HCT116 (cell line): ENCODE results near the gene MELTF. TPM values are rescaled to one million over a fixed set of nuclear protein-coding genes. Genes with fewer than 3 reads are reported as not detected.

ENCODE experiments used
- ATAC-seq: fragments of 200-7000 bp; cut with Tn5 transposase; 2 replicates; pipeline ENCODE4 v1.9.1; 2020; ENCODE audit warnings: mild to moderate bottlenecking, moderate library complexity
- BruUV-seq: library from RNA; stranded (reverse); fragments of 400-500 nt; replicated peaks from 2 replicates; lab custom pipeline; 2021; lab: Mats Ljungman, UMichigan
- CTCF ChIA-PET: fragments of 300-600 bp; sonication (Branson Sonifier 250); formaldehyde crosslinking; loops from one replicate; lab custom pipeline; 2021; ENCODE audit warnings: antibody characterized with exemption; lab: Charles Lee
- POLR2A ChIA-PET: fragments of 300-600, 350-600 bp; sonication (Branson Sonifier 250); formaldehyde crosslinking; loops from one replicate; lab custom pipeline; 2021; ENCODE audit warnings: antibody characterized with exemption; lab: Charles Lee
- RAD21 ChIA-PET, 2 experiments: fragments of 300-600 bp; sonication (Branson Sonifier 250); formaldehyde crosslinking; loops; one replicate each; lab custom pipeline; 2023; ENCODE audit warnings: low total read pairs in 2 of 2; ENCODE audit not compliant: uncharacterized antibody in 2 of 2, unreplicated experiment in 2 of 2, low non-redundant PET in 1 of 2; lab: Charles Lee
- DNase-seq: peaks from one replicate; pipeline ENCODE4 v3.0.0-alpha.2; 2010; ENCODE audit warnings: low read depth, low spot score
- H2AFZ ChIP-seq: fragments of 200-600 bp; shearing (Covaris generic), sonication (generic); 2 replicates; pipeline ENCODE4 v1.6.1; 2017; ENCODE audit warnings: low read depth, mixed run types, mixed read lengths, antibody characterized with exemption, low read length; ENCODE audit not compliant: poor library complexity, severe bottlenecking
- H3K27ac ChIP-seq: 2 replicates; pipeline ENCODE4 v1.5.1; 2012; ENCODE audit warnings: low read depth, low read length
- H3K27me3 ChIP-seq: fragments of 200-600 bp; sonication (generic); 2 replicates; pipeline ENCODE4 v1.6.1; 2016; ENCODE audit warnings: mixed run types, low read length, mixed read lengths; ENCODE audit not compliant: insufficient read depth
- H3K36me3 ChIP-seq, 2 experiments: fragments of 200-500 bp in 1 of 2; fragments of 200-600 bp in 1 of 2; sonication (Bioruptor generic) in 1 of 2; sonication (generic) in 1 of 2; 2 replicates each; pipeline versions ENCODE4 v1.5.1 to v1.6.1; 2014 to 2016; ENCODE audit warnings: low read length in 2 of 2, inconsistent platforms in 1 of 2, mixed read lengths in 1 of 2, mixed run types in 1 of 2; ENCODE audit not compliant: insufficient read depth in 2 of 2, control insufficient read depth in 1 of 2
- H3K4me1 ChIP-seq, 2 experiments: fragments of 200-600 bp in 1 of 2; sonication (generic) in 1 of 2; 2 replicates each; pipeline versions ENCODE4 v1.5.1 to v1.6.1; 2012 to 2017; ENCODE audit warnings: low read length in 2 of 2, inconsistent platforms in 1 of 2, mild to moderate bottlenecking in 1 of 2, mixed read lengths in 1 of 2, mixed run types in 1 of 2, moderate library complexity in 1 of 2; ENCODE audit not compliant: insufficient read depth in 2 of 2, control insufficient read depth in 1 of 2
- H3K4me2 ChIP-seq: fragments of 200-600 bp; sonication (generic); 2 replicates; pipeline ENCODE4 v1.6.1; 2017; ENCODE audit warnings: mixed run types, low read length, mixed read lengths
- H3K4me3 ChIP-seq, 2 experiments: fragments of 200-600 bp in 1 of 2; sonication (generic) in 1 of 2; replicated peaks in 1 of 2; 2 replicates each; pipeline ENCODE4 v1.5.1; 2011 to 2016; ENCODE audit warnings: low read length in 2 of 2, control low read depth in 1 of 2, low read depth in 1 of 2, mild to moderate bottlenecking in 1 of 2, mixed read lengths in 1 of 2, mixed run types in 1 of 2
- H3K79me2 ChIP-seq: fragments of 200-600 bp; sonication (generic); 2 replicates; pipeline ENCODE4 v1.6.1; 2017; ENCODE audit warnings: mild to moderate bottlenecking, mixed run types, low read length, moderate library complexity, mixed read lengths; ENCODE audit not compliant: insufficient read depth
- H3K9ac ChIP-seq: fragments of 200-600 bp; sonication (generic); 2 replicates; pipeline ENCODE4 v1.6.1; 2016; ENCODE audit warnings: low read length, mixed read lengths
- H3K9me2 ChIP-seq: fragments of 200-600 bp; sonication (generic), shearing (Covaris generic); 2 replicates; pipeline ENCODE4 v1.6.1; 2017; ENCODE audit warnings: mixed run types, mild to moderate bottlenecking, moderate library complexity; ENCODE audit not compliant: insufficient read depth
- H3K9me3 ChIP-seq, 2 experiments: fragments of 200-500 bp in 1 of 2; fragments of 200-600 bp in 1 of 2; sonication (Bioruptor generic) in 1 of 2; sonication (generic) in 1 of 2; 2 replicates each; pipeline ENCODE4 v1.6.1; 2014 to 2017; ENCODE audit warnings: low read length in 2 of 2, mixed read lengths in 2 of 2, inconsistent platforms in 1 of 2, low read depth in 1 of 2, mild to moderate bottlenecking in 1 of 2, mixed run types in 1 of 2, moderate library complexity in 1 of 2; ENCODE audit not compliant: control insufficient read depth in 1 of 2, insufficient read depth in 1 of 2
- H4K20me1 ChIP-seq: fragments of 200-600 bp; sonication (generic), shearing (Covaris generic); 2 replicates; pipeline ENCODE4 v1.6.1; 2017; ENCODE audit warnings: mixed run types, mild to moderate bottlenecking, moderate library complexity; ENCODE audit not compliant: insufficient read depth
- POLR2AphosphoS5 ChIP-seq: IDR thresholded peaks from 2 replicates; pipeline ENCODE4 v1.6.1; 2011; ENCODE audit warnings: mild to moderate bottlenecking, low read depth, low read length, moderate library complexity
- RAD21 ChIP-seq: IDR thresholded peaks from 2 replicates; pipeline ENCODE4 v1.6.1; 2012; ENCODE audit warnings: low read depth, mild to moderate bottlenecking
- ZFX ChIP-seq: fragments of 450-650 bp; IDR thresholded peaks from 2 replicates; pipeline ENCODE4 v1.6.1; 2017
- intact Hi-C: fragments of 100-400 bp; cut with micrococcal nuclease; formaldehyde crosslinking; loops from 2 replicates; pipeline ENCODE4 v1.10.0; 2022
- total RNA-seq: library from RNA; stranded (reverse); gene quantifications from one replicate; pipeline ENCODE4 v1.2.1, GENCODE V29; 2021; ENCODE audit not compliant: unreplicated experiment
- TF ChIP-seq, protein P1 (sequence below), 3 experiments: fragments of 200-600 bp in 1 of 3; sonication (generic) in 1 of 3; IDR thresholded peaks in 2 of 3; conservative IDR thresholded peaks in 1 of 3; 2 replicates each; pipeline ENCODE4 v1.5.1; 2012 to 2017; ENCODE audit warnings: low read depth in 2 of 3, low read length in 2 of 3, antibody characterized with exemption in 1 of 3, borderline replicate concordance in 1 of 3, control low read depth in 1 of 3, mild to moderate bottlenecking in 1 of 3, mixed read lengths in 1 of 3, mixed run types in 1 of 3, moderate library complexity in 1 of 3; ENCODE audit not compliant: insufficient read depth in 1 of 3
- TF ChIP-seq, protein P2 (sequence below): IDR thresholded peaks from 2 replicates; pipeline ENCODE4 v1.6.1; 2012
- TF ChIP-seq, protein P3 (sequence below): IDR thresholded peaks from 2 replicates; pipeline ENCODE4 v1.6.1; 2012
- TF ChIP-seq, protein P4 (sequence below): IDR thresholded peaks from 2 replicates; pipeline ENCODE4 v1.6.1; 2012; ENCODE audit warnings: low read depth

Gene MELTF
- total RNA-seq, 1 experiment from 2014 or later, result 47.6 TPM

DNA sequence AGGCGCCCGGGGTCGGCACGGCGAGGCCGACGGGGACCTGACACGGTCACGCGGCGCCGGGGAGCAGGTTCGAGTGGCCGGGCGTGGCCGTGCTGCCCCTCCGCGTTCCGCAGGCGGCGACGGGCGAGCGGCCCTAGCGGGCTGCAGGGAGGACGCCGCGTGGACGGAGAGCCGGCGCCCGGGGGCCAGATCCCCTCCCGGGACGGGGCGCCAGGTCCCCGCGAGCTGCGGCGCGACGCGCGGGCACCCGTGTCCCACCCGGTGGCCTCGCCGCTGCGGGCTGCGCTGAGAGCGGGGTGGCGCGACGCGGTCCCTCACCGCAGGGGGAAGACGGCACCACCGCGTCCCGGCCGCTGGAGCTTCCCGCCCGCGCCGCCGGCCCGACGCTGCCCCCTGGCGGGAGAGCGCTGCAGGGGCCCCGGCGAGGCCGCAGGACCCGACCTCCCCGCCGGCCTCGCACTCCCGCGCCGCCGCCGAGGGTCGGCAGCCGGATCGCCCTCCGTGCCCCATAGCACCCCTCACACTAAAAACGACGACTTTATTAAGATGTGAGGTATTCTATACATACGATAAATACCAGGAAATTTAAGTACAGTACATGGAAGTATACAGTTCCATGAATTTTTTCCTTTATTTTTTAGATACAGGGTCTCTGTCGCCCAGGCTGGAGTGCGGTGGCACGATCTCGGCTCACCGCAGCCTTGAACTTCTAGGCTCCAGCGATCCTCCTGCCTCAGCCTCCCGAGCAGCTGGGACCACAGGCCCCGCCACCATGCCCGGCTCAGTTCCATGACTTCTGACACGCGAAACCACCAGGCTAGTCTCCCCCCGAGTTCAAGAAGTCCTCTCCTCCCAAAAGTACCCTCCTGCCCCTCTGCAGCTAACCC is 59.7 kb downstream of the MELTF start:
- H3K9me2 ChIP-seq, result no peaks in the 10 kb centered on the region
- peak overlapping the region; percentile 85 for H2AFZ ChIP-seq
- TF ChIP-seq, protein P1, sequence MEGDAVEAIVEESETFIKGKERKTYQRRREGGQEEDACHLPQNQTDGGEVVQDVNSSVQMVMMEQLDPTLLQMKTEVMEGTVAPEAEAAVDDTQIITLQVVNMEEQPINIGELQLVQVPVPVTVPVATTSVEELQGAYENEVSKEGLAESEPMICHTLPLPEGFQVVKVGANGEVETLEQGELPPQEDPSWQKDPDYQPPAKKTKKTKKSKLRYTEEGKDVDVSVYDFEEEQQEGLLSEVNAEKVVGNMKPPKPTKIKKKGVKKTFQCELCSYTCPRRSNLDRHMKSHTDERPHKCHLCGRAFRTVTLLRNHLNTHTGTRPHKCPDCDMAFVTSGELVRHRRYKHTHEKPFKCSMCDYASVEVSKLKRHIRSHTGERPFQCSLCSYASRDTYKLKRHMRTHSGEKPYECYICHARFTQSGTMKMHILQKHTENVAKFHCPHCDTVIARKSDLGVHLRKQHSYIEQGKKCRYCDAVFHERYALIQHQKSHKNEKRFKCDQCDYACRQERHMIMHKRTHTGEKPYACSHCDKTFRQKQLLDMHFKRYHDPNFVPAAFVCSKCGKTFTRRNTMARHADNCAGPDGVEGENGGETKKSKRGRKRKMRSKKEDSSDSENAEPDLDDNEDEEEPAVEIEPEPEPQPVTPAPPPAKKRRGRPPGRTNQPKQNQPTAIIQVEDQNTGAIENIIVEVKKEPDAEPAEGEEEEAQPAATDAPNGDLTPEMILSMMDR (IDR thresholded peaks at IDR 0.05 in 2 of 3, conservative IDR thresholded peaks at IDR 0.05 in 1 of 3; ENCODE audit: borderline replicate concordance in 1 of 3, insufficient read depth in 1 of 3, low read depth in 2 of 3, low read length in 2 of 3), result peak; percentile 45 to 56 (median 54); a peak in 5 of 6 replicates
- TF ChIP-seq ZFX (peak; percentile 63; the same call in 1 of the 2 replicates), RAD21 (peak; percentile 66), POLR2AphosphoS5 (peak; percentile 34; the same call in 1 of the 2 replicates)
- TF ChIP-seq, protein P2, sequence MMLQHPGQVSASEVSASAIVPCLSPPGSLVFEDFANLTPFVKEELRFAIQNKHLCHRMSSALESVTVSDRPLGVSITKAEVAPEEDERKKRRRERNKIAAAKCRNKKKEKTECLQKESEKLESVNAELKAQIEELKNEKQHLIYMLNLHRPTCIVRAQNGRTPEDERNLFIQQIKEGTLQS, result no peak
- TF ChIP-seq, protein P3, sequence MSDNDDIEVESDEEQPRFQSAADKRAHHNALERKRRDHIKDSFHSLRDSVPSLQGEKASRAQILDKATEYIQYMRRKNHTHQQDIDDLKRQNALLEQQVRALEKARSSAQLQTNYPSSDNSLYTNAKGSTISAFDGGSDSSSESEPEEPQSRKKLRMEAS, result peak; percentile 72
- TF ChIP-seq, protein P4, sequence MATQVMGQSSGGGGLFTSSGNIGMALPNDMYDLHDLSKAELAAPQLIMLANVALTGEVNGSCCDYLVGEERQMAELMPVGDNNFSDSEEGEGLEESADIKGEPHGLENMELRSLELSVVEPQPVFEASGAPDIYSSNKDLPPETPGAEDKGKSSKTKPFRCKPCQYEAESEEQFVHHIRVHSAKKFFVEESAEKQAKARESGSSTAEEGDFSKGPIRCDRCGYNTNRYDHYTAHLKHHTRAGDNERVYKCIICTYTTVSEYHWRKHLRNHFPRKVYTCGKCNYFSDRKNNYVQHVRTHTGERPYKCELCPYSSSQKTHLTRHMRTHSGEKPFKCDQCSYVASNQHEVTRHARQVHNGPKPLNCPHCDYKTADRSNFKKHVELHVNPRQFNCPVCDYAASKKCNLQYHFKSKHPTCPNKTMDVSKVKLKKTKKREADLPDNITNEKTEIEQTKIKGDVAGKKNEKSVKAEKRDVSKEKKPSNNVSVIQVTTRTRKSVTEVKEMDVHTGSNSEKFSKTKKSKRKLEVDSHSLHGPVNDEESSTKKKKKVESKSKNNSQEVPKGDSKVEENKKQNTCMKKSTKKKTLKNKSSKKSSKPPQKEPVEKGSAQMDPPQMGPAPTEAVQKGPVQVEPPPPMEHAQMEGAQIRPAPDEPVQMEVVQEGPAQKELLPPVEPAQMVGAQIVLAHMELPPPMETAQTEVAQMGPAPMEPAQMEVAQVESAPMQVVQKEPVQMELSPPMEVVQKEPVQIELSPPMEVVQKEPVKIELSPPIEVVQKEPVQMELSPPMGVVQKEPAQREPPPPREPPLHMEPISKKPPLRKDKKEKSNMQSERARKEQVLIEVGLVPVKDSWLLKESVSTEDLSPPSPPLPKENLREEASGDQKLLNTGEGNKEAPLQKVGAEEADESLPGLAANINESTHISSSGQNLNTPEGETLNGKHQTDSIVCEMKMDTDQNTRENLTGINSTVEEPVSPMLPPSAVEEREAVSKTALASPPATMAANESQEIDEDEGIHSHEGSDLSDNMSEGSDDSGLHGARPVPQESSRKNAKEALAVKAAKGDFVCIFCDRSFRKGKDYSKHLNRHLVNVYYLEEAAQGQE, result no peak
- peak overlapping the region; percentile 47 to 67 for H3K4me3 ChIP-seq
- H3K36me3 ChIP-seq, result no peaks in the 10 kb centered on the region
- peak overlapping the region; percentile 64 for H3K9ac ChIP-seq
- ATAC-seq, result peak; percentile 82
- no TSS peak for BruUV-seq
- peaks cover 7 to 21% of the 10 kb centered on the region in 2 experiments; a peak in 2 of 4 replicates for H3K4me1 ChIP-seq
- no peaks in the 10 kb centered on the region for H3K9me3 ChIP-seq
- DNase-seq, result no peak
- H3K4me2 ChIP-seq, result peak overlapping the region; percentile 97
- CTCF ChIA-PET, result interaction anchor here (0.7 to 2.4 kb wide), 3 partner anchors 360 to 448 kb away, joined by 3 to 18 read pairs (median 3); no protein-coding TSS in a partner anchor
- H3K79me2 ChIP-seq, result no peaks in the 10 kb centered on the region
- RAD21 ChIA-PET, result interaction anchor here (0.6 to 1.0 kb wide), 3 partner anchors 28 to 360 kb away, joined by 3 to 4 read pairs (median 3); partner anchors contain the start of gene NCBP2 (in 1 of the 2)
- H3K27me3 ChIP-seq, result no peaks in the 10 kb centered on the region
- intact Hi-C loops, result loop anchor here (5.0 kb wide), 1 partner anchor 443 kb away; no protein-coding TSS in a partner anchor
- no peaks in the 10 kb centered on the region for H4K20me1 ChIP-seq
- POLR2A ChIA-PET, result no interaction called here
- peak overlapping the region; percentile 47; the same call in 1 of the 2 replicates for H3K27ac ChIP-seq
